Lower lobe of right lung (tissue), 2 donors: ENCODE measurements around the gene SH3RF3. TPM values are rescaled to one million over a fixed set of nuclear protein-coding genes. Genes with fewer than 3 reads are reported as not detected.

Experiments used
- ATAC-seq, 2 donors: fragments of 200-7000 bp; cut with Tn5 transposase; one replicate each; pipeline ENCODE4 v1.9.1; 2020 to 2022; ENCODE audit warnings: mild to moderate bottlenecking in 2 of 2, moderate library complexity in 2 of 2
- DNase-seq: peaks from one replicate; pipeline ENCODE4 v3.0.0-alpha.2; 2020
- H3K27ac ChIP-seq: fragments of 200-600 bp; one replicate; pipeline ENCODE4 v1.8.0; 2022
- H3K27me3 ChIP-seq: fragments of 200-600 bp; one replicate; pipeline ENCODE4 v1.8.0; 2022; ENCODE audit warnings: low read depth
- H3K36me3 ChIP-seq: fragments of 200-600 bp; one replicate; pipeline ENCODE4 v1.8.0; 2022; ENCODE audit warnings: mild to moderate bottlenecking
- H3K4me1 ChIP-seq: fragments of 200-600 bp; one replicate; pipeline ENCODE4 v1.8.0; 2022
- H3K4me3 ChIP-seq: fragments of 200-600 bp; one replicate; pipeline ENCODE4 v1.8.0; 2022; ENCODE audit warnings: mild to moderate bottlenecking
- H3K9me3 ChIP-seq: fragments of 200-600 bp; one replicate; pipeline ENCODE4 v1.8.0; 2022
- intact Hi-C: fragments of 100-400 bp; cut with DNase I; formaldehyde crosslinking; loops from one replicate; pipeline ENCODE4 v1.11.0; 2022
- total RNA-seq: library from RNA; stranded (reverse); fragmentation: NEBNext Ultra II Directional; extraction: Animal tissue kit (Norgen Biotek cat#: 25700); gene quantifications from one replicate; pipeline ENCODE4 v1.2.1, GENCODE V29; 2021
- TF ChIP-seq, protein P1 (sequence below): fragments of 200-600 bp; IDR thresholded peaks from one replicate; pipeline ENCODE4 v1.8.0; 2022; ENCODE audit warnings: antibody characterized with exemption, mild to moderate bottlenecking
- donor health status: DM: no; HTN: yes; CAD: no; lungs with severe emphysema.

SH3RF3 gene
- total RNA-seq, 1 donor from 2014 or later = 5.7 TPM

DNA sequence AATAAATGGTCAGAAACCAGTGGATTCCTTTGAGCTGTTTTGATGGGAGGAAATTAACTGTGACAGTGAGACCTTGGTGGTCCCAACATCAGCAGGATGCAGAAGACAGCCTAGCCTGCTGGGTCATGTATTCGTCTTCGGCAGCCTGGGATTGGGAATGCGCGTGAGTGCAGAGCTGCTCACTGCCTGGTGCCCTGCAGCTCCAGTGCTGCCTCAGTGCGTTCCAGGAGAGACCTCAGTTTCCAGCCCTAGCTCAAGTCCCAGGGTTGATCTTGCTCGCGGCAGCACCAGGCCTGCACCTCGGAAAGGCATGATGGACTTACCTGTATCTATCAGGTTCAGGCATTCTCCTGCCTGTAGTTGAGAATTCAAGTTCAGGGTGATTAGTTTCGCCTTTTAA lies 203.9 kb downstream of the SH3RF3 start:
- DNase-seq = no peak
- Histone ChIP-seq H3K9me3 (no peaks in the 10 kb centered on the region), H3K27me3 (no peaks in the 10 kb centered on the region), H3K27ac (peak overlapping the region; percentile 31), H3K36me3 (no peaks in the 10 kb centered on the region), H3K4me3 (no peak overlapping the region), H3K4me1 (peaks cover 67% of the 10 kb centered on the region)
- TF ChIP-seq, protein P1, sequence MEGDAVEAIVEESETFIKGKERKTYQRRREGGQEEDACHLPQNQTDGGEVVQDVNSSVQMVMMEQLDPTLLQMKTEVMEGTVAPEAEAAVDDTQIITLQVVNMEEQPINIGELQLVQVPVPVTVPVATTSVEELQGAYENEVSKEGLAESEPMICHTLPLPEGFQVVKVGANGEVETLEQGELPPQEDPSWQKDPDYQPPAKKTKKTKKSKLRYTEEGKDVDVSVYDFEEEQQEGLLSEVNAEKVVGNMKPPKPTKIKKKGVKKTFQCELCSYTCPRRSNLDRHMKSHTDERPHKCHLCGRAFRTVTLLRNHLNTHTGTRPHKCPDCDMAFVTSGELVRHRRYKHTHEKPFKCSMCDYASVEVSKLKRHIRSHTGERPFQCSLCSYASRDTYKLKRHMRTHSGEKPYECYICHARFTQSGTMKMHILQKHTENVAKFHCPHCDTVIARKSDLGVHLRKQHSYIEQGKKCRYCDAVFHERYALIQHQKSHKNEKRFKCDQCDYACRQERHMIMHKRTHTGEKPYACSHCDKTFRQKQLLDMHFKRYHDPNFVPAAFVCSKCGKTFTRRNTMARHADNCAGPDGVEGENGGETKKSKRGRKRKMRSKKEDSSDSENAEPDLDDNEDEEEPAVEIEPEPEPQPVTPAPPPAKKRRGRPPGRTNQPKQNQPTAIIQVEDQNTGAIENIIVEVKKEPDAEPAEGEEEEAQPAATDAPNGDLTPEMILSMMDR = no peak
- intact Hi-C loops = no loop called here
- no peak for ATAC-seq

DNA sequence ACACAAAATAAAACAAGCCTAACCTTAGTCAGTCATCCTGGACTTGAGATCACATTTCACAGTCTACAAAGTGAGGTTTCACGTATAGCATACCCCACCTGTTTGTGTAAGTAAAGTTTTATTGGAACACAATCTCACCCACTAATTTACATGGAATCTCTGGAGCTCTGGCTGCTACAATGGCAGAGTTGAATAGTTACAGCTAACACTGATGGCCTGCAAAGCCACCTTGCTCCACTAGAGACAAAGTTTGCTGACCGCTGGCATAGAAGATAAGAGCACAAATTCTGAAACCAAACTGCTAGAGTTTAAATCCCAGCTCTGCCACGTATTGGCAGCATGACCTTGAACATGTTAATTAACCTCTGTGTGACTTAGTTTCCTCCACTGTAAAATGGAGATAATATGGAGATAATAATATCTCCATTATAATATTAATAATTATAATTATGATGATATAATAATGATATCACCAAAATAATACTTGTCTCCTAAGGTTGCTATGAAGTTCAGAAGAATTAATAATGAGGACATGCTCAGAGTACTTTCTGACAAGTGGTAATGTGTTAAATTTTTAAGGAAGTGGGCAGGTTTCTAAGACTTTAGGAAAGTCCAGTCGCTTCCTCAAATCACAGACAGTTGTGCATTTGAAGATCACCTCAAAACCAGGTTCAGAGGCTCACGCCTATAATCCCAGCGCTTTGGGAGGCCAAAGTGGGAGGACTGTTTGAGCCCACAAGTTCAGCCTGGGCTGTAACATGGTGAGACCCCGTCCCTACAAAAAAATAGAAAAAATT lies 204.6 kb downstream of the SH3RF3 start:
- TF ChIP-seq, protein P1 = peak; percentile 29
- H3K36me3 ChIP-seq = no peaks in the 10 kb centered on the region
- H3K4me3 ChIP-seq = no peak overlapping the region
- H3K4me1 ChIP-seq = peaks cover 67% of the 10 kb centered on the region
- no peaks in the 10 kb centered on the region for H3K9me3 ChIP-seq
- H3K27me3 ChIP-seq = no peaks in the 10 kb centered on the region
- ATAC-seq (peak in 1 of 2 donors; percentile 9), DNase-seq (no peak)
- intact Hi-C loops = no loop called here
- peak overlapping the region; percentile 31 for H3K27ac ChIP-seq

DNA sequence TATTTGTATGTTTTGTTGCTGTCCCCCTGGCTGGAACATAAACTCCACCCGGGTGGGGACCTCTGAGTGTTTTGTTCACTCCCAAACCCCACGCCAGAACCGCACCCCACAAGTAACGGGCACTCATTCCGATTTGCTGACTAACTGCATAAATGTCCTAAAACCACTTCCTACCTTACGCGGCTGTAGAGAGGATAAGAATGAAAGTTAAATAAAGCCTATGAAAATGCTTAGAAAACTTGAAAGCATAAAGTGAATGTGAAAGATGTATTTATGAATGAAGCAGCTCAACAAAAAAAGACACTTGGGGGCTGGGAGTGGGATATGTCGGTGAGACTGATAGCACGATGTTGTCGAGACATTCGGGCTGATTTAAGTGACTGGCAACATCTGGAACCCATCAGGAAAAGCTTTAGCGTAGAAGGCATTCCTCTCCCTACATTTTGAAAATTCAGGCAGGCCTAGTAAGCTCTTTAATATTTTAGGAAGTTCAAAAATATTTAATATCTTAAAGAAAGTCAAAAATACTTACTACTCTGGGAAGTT lies 206.7 kb downstream of the SH3RF3 start:
- no peak overlapping the region for H3K4me3 ChIP-seq
- H3K27ac ChIP-seq = no peak overlapping the region
- H3K36me3 ChIP-seq = no peaks in the 10 kb centered on the region
- H3K4me1 ChIP-seq = peaks cover 68% of the 10 kb centered on the region
- H3K9me3 ChIP-seq = no peaks in the 10 kb centered on the region
- TF ChIP-seq, protein P1 = no peak
- no peaks in the 10 kb centered on the region for H3K27me3 ChIP-seq
- DNase-seq (no peak), ATAC-seq (no peak)
- intact Hi-C loops = no loop called here

DNA sequence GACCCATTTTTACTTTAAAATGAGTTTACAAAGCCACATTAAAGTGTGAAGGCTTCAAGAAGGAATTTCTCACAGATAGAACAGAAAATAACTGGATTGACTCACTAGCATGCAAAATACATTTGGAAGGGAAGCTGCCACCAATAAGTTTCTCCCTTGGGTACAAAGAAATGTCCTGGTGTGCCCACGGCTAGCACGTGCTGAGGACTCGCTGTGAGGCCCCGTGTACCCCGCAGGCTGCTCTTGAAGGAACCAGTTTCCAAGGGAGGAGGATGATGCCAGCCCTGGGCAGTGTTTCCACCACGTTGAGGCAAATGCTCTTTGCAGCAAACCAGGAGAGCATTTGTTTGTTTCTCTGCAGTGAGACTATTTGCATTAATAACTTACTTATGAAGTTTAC lies 207.3 kb downstream of the SH3RF3 start:
- DNase-seq (no peak), ATAC-seq (no peak)
- intact Hi-C loops = no loop called here
- Histone ChIP-seq H3K4me1 (peaks cover 62% of the 10 kb centered on the region), H3K9me3 (no peaks in the 10 kb centered on the region), H3K27ac (no peak overlapping the region), H3K27me3 (no peaks in the 10 kb centered on the region), H3K4me3 (no peak overlapping the region), H3K36me3 (no peaks in the 10 kb centered on the region)
- TF ChIP-seq, protein P1 = no peak

DNA sequence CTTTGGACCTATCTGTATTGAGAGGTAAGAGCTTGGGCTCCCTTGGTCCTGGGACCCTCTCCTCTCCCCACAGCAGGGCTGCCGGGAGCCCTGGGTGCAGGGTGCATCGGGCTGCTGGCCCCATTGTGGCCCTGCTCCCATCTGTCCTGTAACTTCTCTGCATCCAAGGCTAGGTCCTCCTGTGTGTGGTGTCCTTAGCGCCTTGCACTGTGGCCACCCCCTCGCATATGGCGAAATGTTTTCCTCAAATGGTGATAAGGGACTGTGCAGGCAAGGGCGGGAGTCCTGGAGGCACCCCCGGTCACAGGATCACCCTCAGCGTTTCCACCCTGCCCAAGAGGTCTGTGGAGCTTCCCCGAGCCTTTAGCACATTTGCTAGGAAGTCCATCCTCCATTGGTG lies 208.2 kb downstream of the SH3RF3 start:
- Histone ChIP-seq H3K4me1 (peaks cover 53% of the 10 kb centered on the region), H3K4me3 (no peak overlapping the region), H3K9me3 (no peaks in the 10 kb centered on the region), H3K36me3 (no peaks in the 10 kb centered on the region), H3K27ac (no peak overlapping the region), H3K27me3 (no peaks in the 10 kb centered on the region)
- no peak for DNase-seq
- TF ChIP-seq, protein P1 = no peak
- intact Hi-C loops = no loop called here
- ATAC-seq = no peak
